Amniotic stem cell (primary cell): ENCODE data around the gene GRIN2C.

Source experiments
- DNase-seq: peaks from one replicate; lab custom pipeline; 2025; lab: John Stamatoyannopoulos, UW

Gene GRIN2C

DNA sequence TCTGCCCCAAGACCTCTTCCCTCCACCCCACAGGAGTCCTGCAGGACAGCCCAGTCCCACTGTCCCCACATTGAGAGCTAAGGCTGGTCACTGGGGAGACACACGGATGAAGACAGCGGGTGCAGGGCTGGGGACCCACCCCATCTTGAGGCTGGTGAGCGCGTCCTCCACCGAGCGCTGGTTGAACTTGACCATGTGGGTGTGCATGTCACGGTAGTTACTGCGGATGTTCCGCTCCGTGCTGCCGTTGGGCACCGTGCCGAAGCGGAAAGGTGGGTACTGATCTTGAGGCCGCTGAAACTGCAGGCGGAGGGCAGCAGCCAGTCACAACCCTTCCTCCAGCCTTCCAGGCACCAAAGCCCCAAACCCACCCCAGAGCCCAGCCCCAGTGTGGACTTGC is 13.1 kb downstream of the GRIN2C start:
- DNase-seq: no peak

- no peak for DNase-seq
These were observed 16.4 kb downstream of the GRIN2C start for GRCh38 chr17:74843352-74843627.

- DNase-seq: peak; percentile 16
These were observed 16.9 kb downstream of the GRIN2C start for GRCh38 chr17:74842599-74843351.

- no peak for DNase-seq
These were observed 17.5 kb downstream of the GRIN2C start for GRCh38 chr17:74842146-74842598.

DNA sequence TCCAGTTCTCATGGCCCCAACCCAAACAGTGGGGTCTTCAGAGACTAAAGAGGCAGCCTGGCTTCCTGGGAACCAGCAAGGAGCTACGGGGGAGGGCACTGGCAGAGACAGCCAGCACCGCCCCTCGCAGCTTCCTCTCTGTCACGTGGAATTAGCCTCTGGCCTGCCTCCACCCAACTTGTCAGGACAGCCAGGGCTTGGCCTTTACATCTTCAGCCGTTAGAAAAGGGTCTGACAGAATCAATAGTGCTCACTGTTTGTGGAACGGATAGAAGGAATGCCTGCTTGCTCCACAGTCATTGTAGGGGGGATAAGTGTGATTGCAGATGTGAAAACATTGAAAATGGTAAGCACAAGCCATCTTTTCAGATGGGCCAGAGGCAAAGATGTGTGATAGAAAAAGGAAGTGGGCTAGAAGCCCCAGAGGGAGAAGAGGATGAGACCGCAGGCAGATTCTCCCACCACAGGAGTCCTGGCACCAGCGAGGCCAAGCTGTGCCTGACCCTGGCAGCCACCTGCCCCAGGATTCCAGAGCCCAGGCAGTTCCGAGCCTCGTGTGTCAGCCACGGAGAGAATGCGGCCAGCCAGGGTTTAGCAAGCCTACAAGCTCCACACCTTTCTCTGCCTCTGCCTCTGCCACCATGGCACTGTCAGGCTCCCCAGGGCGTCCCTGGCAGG is 18.6 kb downstream of the GRIN2C start:
- no peak for DNase-seq

DNA sequence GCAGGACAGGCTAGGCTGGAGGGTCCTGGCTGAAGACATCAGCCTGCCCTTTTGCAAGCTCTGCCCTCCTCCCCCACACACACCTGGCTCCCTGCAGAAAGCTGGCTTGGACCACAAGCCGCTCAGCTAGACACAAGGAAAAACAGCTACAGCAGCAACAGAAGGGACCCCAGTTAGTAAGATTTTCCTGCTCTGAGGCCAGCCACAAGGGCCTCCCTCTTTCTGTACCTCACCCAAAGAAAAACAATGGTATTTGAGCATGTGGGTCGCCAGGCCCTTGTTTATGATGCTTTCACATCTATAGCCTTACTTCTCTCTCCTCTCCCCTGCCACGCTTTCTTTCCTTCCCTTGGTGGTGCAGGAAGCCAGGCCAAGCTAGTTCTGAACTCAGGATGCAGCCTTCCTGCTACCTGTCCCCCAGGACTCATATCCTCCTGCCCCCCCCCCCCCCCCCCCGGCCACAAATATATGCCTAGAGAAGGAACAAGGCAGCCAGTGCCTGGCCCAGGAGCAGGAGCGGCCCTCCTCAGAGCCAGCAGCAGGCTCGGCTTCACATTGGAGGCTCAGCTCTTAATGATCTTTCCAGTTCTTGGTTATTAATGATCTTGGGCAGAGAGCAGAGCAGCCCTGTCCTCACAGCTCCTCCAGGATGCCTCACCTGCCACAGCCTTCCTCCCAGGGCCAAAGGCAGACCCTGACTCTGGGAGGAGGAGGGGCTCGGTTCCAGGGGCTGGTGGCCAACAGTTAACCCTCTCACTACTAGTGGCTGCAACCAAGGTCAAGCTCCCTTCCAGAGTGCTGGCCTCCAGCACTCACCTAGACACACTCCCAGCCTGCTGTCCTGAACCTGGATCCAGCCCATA is 19.5 kb downstream of the GRIN2C start:
- no peak for DNase-seq

- DNase-seq: no peak
These were observed 21.4 kb downstream of the GRIN2C start for GRCh38 chr17:74838274-74838673.

DNA sequence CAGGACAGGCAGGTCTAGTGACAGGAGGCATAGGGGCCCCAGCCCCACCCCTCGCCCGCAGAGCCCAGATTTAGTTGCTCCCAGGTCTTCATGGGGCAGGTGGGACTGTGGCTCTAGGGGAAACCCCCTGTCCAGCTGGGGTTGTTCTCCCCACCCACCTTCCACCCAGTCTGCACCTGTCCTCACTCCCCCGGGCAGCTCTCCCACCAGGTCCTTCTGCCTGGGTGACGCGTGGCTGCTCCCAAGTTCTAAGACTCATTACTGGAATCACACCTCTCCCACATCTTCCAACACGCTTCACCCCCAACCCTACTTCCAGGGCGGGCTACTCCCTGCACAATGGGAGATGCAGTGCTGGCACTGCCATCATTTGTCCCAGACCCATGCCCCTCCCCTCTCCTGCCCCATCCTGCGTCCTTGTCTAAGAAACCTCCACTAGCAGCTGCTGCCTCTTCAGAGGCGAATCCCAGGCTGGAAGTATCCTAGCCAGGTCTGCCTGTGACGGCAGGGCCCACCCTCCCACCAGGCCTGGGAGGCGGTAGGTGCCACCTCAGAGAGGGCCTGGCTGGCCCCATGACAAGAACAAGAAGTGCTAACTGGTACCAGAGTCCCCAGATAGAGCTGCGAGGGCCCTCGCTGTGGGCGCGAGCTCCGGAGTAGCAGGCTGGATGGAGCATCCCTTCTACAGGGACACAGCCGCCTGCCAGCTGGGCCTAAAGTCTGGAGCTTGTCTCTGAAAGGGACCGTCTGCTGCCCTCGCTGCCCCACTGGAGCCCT is 22.8 kb downstream of the GRIN2C start:
- DNase-seq: no peak

DNA sequence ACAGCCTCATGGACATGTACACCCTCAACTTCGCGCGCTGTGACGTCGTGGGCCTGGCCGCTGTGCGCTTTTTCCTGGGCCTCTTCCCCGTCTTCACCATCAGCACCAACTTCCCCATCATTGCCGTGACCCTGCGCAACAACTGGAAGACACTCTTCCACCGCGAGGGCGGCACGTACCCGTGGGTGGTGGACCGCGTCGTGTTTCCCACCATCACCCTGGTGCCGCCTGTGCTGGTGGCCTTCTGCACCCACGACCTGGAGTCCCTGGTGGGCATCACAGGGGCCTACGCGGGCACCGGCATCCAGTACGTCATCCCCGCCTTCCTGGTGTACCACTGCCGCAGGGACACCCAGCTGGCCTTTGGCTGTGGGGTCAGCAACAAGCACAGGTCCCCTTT is 23.5 kb downstream of the GRIN2C start:
- DNase-seq: no peak

GRCh38 chr17:74833501-74834377 is 25.9 kb downstream of the GRIN2C start:
- DNase-seq: peak; percentile 7

DNA sequence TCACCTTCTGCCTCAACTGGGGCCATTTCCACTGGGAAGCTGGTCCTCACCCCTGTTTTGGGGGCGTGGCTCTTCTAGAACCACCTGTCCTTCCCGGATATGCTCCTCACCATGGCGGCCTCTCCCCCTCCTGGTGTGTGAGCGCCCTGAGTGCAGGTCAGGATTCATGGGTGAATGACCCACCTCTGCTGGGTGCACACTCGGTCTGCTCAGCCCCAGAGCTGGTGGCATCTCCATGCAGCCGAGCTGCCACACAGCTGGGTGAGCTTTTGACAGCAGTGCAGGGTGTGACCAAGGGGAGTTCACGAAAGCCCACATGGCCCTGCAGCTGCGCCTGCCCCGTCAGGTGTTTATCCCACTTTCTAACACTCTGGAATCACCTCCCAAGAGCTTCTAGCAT is 27.3 kb downstream of the GRIN2C start:
- no peak for DNase-seq

GRCh38 chr17:74831444-74832146 is 28.1 kb downstream of the GRIN2C start:
- DNase-seq: no peak

GRCh38 chr17:74830861-74831260 is 28.8 kb downstream of the GRIN2C start:
- DNase-seq: no peak

DNA sequence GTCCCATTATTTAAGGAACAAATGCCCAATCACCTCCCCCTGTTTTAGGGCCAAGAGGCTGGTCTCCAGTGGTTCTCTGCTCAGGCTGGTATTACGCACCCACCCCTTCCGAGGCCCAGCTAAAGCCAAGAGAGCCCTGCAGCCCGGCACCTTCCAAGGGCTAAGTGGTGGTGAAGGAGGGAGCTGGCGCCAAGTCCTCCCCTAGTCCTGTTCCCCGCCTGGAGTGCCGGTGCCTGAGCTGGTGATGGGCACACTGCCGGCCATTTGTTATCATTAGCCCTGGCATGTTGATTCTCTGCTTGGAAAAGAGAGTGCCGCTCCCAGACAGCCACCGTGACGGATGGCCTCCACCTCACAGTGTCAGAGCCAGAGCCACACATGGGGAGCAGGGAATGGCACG is 31.9 kb downstream of the GRIN2C start:
- DNase-seq: no peak

- DNase-seq: no peak
These were observed 33.5 kb downstream of the GRIN2C start for GRCh38 chr17:74825952-74826719.

GRCh38 chr17:74824961-74825627 is 34.6 kb downstream of the GRIN2C start:
- DNase-seq: no peak

- DNase-seq: no peak
These were observed 36.7 kb downstream of the GRIN2C start for GRCh38 chr17:74822939-74823367.

DNA sequence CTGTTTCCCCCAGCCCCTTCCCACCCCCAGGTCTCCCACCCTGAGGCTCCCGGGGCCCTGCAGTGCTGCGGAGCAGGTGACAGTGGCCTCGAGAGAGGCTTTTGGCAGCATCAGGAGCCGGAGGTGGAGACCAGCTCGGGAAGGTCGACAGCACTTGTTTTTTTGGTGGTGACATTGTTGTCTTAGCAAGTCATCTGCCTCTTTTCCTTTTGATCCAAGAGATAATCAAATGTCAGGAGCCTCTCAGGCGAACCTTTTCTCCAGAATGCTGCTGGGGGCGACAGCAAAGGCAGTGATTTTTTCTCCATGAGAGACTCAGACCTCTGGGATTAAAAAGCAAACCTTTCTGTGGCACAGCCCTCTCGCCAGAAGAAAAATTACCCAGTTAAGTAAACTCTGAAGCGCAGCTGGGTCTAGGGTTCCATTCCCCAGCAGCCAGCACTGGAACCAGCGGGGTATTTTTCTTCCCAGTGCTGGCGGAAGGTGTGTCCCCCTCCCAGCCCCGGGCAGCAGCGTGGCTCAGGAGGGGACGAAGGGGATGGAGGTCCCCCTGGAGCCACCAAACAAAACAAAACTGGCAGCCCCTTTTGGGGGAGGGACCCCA is 37.2 kb downstream of the GRIN2C start:
- no peak for DNase-seq
